B cell (primary cell): ENCODE data around the gene FOXE1.

Source experiments
- CTCF ChIP-seq: fragments of 200-600 bp; IDR thresholded peaks from one replicate; pipeline ENCODE4 v1.8.0; 2022; ENCODE audit warnings: antibody characterized with exemption, mild to moderate bottlenecking
- EZH2 ChIP-seq: IDR thresholded peaks from 2 replicates; pipeline ENCODE4 v1.6.1; 2012; ENCODE audit warnings: borderline replicate concordance, low read depth, mild to moderate bottlenecking, moderate library complexity, low read length; ENCODE audit not compliant: insufficient read depth, poor library complexity, severe bottlenecking

GRCh38 chr9:97808415-97808814, 44.6 kb upstream of the FOXE1 start:
- TF ChIP-seq CTCF (no peak), EZH2 (no peak)
